ENCODE results near the gene FAM163B. TPM values are rescaled to one million over a fixed set of nuclear protein-coding genes. Genes with fewer than 3 reads are reported as not detected.

Gene FAM163B
- total RNA-seq, 1 experiment from 2014 or later, result not detected

GRCh38 chr9:133635533-133636531 is 26.6 kb upstream of the FAM163B start, which contains the start of gene DBH:
DBH (plus strand) TSS chr9:133636363; CDS start chr9:133636372, 9 bp downstream.
- intact Hi-C loops (cut with micrococcal nuclease), result no loop called here
- DNase-seq (ENCODE audit: unreplicated experiment), result no peak
- ChIA-PET POLR2A (interaction anchor here (0.6 kb wide), 2 partner anchors 114 to 949 kb away, joined by 4 read pairs; no protein-coding TSS in a partner anchor), CTCF (interaction anchor here (0.6 to 1.1 kb wide), 2 partner anchors 47 to 105 kb away, joined by 3 to 4 read pairs; no protein-coding TSS in a partner anchor)
- Mint-ChIP-seq H3K4me3 (ENCODE audit: unreplicated experiment) (no peak within 1 kb of the TSS), H3K36me3 (ENCODE audit: insufficient read depth, unreplicated experiment) (no peaks in the 10 kb centered on the region), H3K4me1 (ENCODE audit: insufficient read depth, unreplicated experiment) (no peaks in the 10 kb centered on the region), H3K27ac (ENCODE audit: low read depth, unreplicated experiment) (no peak within 1 kb of the TSS), H3K9me3 (ENCODE audit: unreplicated experiment) (no peaks in the 10 kb centered on the region), H3K27me3 (ENCODE audit: insufficient read depth, unreplicated experiment) (peaks cover 41% of the 10 kb centered on the region)
- no peak for TF ChIP-seq CTCF (IDR thresholded peaks at IDR 0.05; ENCODE audit: unreplicated experiment)
- BruUV-seq (replicated peaks), result no TSS peak

- intact Hi-C loops (cut with micrococcal nuclease), result no loop called here
- Mint-ChIP-seq H3K4me1 (ENCODE audit: insufficient read depth, unreplicated experiment) (no peaks in the 10 kb centered on the region), H3K36me3 (ENCODE audit: insufficient read depth, unreplicated experiment) (no peaks in the 10 kb centered on the region), H3K9me3 (ENCODE audit: unreplicated experiment) (no peaks in the 10 kb centered on the region), H3K27me3 (ENCODE audit: insufficient read depth, unreplicated experiment) (peaks cover 34% of the 10 kb centered on the region), H3K27ac (ENCODE audit: low read depth, unreplicated experiment) (no peak overlapping the region), H3K4me3 (ENCODE audit: unreplicated experiment) (no peak overlapping the region)
- no TSS peak for BruUV-seq (replicated peaks)
- TF ChIP-seq CTCF (IDR thresholded peaks at IDR 0.05; ENCODE audit: unreplicated experiment), result no peak
- CTCF ChIA-PET, result interaction anchor here (0.6 to 1.3 kb wide), 3 partner anchors 47 to 107 kb away, joined by 3 to 4 read pairs (median 4); no protein-coding TSS in a partner anchor
- no peak for DNase-seq (ENCODE audit: unreplicated experiment)
- POLR2A ChIA-PET, result no interaction called here
These were observed 25.9 kb upstream of the FAM163B start for GRCh38 chr9:133635098-133635497.

GRCh38 chr9:133634081-133634691 is 25.0 kb upstream of the FAM163B start:
- no peaks in the 10 kb centered on the region for H3K36me3 Mint-ChIP-seq (ENCODE audit: insufficient read depth, unreplicated experiment)
- TF ChIP-seq CTCF (IDR thresholded peaks at IDR 0.05; ENCODE audit: unreplicated experiment), result no peak
- H3K4me3 Mint-ChIP-seq (ENCODE audit: unreplicated experiment), result no peak overlapping the region
- H3K27me3 Mint-ChIP-seq (ENCODE audit: insufficient read depth, unreplicated experiment), result peaks cover 25% of the 10 kb centered on the region
- no TSS peak for BruUV-seq (replicated peaks)
- intact Hi-C loops (cut with micrococcal nuclease), result no loop called here
- H3K27ac Mint-ChIP-seq (ENCODE audit: low read depth, unreplicated experiment), result no peak overlapping the region
- CTCF ChIA-PET, result interaction anchor here (0.7 to 1.3 kb wide), 3 partner anchors 46 to 1133 kb away, joined by 3 to 4 read pairs (median 3); no protein-coding TSS in a partner anchor
- no peaks in the 10 kb centered on the region for H3K4me1 Mint-ChIP-seq (ENCODE audit: insufficient read depth, unreplicated experiment)
- DNase-seq (ENCODE audit: unreplicated experiment), result no peak
- POLR2A ChIA-PET, result no interaction called here
- H3K9me3 Mint-ChIP-seq (ENCODE audit: unreplicated experiment), result no peaks in the 10 kb centered on the region

- ChIA-PET CTCF (interaction anchor here (0.7 to 1.3 kb wide), 2 partner anchors 109 to 1133 kb away, joined by 3 to 4 read pairs; no protein-coding TSS in a partner anchor), POLR2A (no interaction called here)
- no peak overlapping the region for H3K27ac Mint-ChIP-seq (ENCODE audit: low read depth, unreplicated experiment)
These were observed 24.5 kb upstream of the FAM163B start for GRCh38 chr9:133633681-133634080.

More at GRCh38 chr9:133633681-133634080, 24.5 kb upstream of the FAM163B start:
- Mint-ChIP-seq H3K27me3 (ENCODE audit: insufficient read depth, unreplicated experiment) (peaks cover 27% of the 10 kb centered on the region), H3K9me3 (ENCODE audit: unreplicated experiment) (no peaks in the 10 kb centered on the region), H3K4me1 (ENCODE audit: insufficient read depth, unreplicated experiment) (no peaks in the 10 kb centered on the region), H3K4me3 (ENCODE audit: unreplicated experiment) (no peak overlapping the region), H3K36me3 (ENCODE audit: insufficient read depth, unreplicated experiment) (no peaks in the 10 kb centered on the region)
- DNase-seq (ENCODE audit: unreplicated experiment), result no peak
- intact Hi-C loops (cut with micrococcal nuclease), result no loop called here
- no TSS peak for BruUV-seq (replicated peaks)
- no peak for TF ChIP-seq CTCF (IDR thresholded peaks at IDR 0.05; ENCODE audit: unreplicated experiment)
